Stimulated activated CD4-positive, alpha-beta T cell treated with anti-CD3 and anti-CD28 coated beads, TNF-alpha, amount 100 ng/mL, for 1 hour (primary cell): ENCODE measurements around the gene ZBTB7C.

Experiments used
- DNase-seq, 3 donors: peaks; one replicate each; pipeline ENCODE4 v3.0.0-alpha.2; 2020; ENCODE audit warnings: low read depth in 3 of 3, low spot score in 1 of 3

The ZBTB7C gene

GRCh38 chr18:48199399-48199798, 209.8 kb downstream of the ZBTB7C start:
- DNase-seq: no peak

DNA sequence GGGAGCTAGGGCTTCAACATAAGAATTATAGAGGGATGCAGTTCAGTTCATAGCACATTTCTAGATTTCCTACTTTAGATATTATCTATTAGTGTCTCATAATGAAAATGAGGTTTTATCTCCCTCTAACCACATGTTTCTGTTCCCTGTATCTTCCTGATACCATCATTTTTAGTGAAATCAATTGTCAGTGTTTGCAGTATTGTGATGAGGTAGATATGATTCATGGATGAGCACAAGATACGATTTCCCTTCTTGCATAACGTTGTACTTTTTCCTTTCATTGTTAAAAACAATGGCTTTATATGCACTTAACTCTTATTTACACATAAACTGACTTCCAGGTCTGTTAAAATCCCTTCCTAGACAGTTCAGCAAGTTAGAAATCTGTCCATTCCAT, 211.4 kb downstream of the ZBTB7C start:
- no peak for DNase-seq

GRCh38 chr18:48195787-48196186, 213.4 kb downstream of the ZBTB7C start:
- no peak for DNase-seq

DNA sequence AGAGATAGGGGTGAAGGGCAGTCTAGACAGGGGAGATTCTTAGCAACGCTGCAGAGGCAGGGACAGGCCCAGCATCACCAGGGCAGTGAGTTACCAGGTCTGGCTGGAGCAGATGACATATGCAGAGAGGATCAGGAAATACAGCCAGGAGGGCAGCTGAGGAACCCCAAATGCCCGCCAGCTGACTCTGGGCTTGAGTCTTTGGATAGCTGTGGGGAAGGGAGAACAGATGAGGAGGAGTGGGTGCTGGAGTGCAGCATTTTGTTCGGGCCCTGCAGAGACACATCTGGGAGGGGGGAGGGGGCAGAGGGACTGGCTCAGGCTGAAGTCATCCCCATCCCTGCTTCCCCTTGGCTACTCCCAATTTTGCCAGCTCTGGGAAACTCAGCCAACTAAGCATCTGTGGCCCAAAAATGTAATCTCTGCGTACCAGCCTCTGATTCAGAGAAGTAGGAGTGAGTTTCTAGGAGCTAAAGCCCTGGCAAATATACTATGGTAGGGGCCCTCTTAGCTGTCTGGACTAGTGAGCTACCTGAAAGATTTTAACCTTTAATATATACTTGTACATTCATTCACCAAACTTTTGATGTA, 214.5 kb downstream of the ZBTB7C start:
- no peak for DNase-seq

DNA sequence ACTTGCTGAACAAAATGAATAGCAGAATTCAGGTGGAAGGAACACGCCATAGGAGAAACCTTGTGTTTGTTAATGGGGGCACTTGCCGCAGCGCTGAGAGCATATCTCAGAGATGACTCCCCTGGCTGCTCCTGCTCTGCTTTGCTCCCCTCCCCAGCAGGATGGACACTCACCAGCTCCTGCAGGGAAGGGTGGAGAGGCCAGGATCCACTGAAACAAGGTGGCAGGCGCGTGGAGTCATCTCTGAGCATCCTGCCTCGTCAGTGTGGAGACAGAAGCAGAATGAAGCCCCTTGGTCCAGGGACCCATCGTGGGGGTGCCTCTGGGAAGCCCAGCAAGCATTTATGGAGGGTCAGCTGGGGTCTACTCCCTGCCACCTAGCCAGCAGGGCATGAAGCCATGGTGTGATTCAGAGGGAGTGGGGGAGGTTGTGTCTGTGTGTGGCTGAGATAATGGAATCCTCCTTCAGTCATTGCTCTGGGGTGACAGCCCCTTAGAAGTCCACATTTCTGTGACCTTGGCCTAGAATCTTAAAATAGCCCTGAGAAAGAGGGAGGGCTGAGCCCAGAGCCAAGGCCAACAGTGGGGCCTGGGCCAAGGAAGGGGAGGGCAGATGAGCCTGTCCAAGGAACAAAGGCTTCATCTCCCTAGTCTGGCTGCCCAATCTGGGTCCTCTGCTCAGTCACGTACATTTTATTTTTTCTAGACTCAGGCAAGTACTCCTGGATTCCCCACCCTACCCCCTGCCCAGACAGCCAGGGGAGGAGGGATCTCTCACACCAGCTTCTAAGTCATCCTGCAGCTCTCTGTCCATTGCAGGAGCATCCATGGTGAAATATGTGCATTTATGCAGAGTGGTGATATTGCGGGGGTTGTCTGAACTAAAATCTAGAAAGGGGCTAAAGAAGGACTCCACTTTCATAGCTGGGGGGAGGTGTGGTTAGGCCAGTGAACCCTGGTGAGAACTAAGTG, 215.4 kb downstream of the ZBTB7C start:
- DNase-seq: no peak

- no peak for DNase-seq
Observed at GRCh38 chr18:48192542-48192941, 216.6 kb downstream of the ZBTB7C start.

DNA sequence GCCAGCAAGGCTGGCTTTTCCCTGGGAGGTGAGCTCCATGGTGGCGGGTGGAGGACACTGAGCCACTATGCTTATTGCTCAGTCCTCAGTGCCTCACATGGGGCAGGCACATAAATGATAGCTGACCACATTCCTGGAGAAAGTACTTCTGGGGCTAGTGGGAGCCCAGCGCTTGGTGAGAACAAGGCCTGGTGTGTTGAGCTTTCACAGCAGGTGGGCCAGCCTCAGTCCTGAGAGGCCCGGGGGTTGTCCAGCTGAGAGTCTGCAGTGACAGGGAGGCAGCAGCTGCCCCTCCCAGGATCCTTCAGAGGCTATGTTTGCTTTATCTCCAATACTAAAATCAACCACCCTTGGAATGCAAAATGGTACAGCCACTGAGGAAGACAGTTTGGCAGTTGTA, 217.7 kb downstream of the ZBTB7C start:
- no peak for DNase-seq

GRCh38 chr18:48190994-48191393, 218.2 kb downstream of the ZBTB7C start:
- DNase-seq: no peak

GRCh38 chr18:48188609-48189008, 220.6 kb downstream of the ZBTB7C start:
- DNase-seq: no peak

GRCh38 chr18:48186861-48187260, 222.3 kb downstream of the ZBTB7C start:
- DNase-seq: no peak

- DNase-seq: no peak
Observed at GRCh38 chr18:48186131-48186766, 222.9 kb downstream of the ZBTB7C start.

DNA sequence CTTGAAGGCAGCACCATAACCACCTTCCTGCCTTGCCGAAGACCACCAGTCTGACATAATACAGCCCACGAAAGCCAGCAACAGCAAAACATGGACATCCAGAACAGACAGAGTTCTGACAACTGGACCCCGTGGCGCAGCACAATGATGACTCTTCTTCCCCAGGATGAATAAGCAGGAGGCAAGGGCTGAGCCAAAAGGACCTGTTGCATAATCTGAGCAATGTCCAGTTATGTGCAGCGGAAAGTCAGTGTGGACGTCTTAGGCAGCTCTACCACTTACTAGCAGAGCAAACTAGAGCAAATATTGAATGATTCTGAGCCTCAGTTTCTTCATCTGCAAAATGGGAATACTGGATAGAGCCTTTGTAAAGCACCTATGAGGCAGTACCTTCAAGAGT, 225.1 kb downstream of the ZBTB7C start:
- DNase-seq: no peak

DNA sequence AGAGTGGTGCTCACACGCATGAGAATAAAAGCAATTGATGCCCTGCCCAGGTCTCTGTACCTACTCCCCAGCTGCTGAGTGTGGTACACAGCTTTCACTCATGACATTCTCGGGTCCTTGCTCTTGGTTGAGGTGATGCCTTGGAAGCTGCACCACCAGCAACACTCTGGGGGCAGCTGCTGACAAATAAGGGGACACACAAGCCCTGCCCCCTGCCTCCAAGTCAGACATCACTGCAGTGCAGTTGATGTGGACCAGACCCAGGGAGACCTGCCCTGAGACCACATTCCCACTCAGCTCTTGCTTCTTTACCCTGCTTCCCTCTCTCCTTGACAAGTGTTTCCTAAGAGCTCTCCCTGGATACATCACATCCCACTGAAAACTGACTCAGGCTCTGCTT, 225.6 kb downstream of the ZBTB7C start:
- no peak for DNase-seq

GRCh38 chr18:48182779-48183178, 226.4 kb downstream of the ZBTB7C start:
- no peak for DNase-seq

DNA sequence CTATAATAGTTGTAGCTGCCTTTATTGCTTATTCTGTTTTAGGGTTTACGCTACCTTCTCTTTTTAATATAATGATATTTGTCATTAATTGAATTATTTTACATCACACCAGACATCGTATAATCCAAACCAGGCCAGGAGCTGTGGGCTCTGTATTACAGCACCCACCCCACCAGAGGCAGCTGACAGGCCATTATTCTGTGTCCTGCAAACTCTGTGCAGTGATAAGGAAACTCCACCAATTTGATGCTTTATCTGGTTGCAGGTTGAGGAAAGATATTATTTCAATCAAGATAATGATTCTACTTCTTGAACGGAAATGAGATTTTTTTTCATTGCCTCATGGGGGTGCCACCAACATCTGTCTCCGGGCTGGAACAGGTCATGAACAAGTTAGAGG, 227.3 kb downstream of the ZBTB7C start:
- DNase-seq: no peak

DNA sequence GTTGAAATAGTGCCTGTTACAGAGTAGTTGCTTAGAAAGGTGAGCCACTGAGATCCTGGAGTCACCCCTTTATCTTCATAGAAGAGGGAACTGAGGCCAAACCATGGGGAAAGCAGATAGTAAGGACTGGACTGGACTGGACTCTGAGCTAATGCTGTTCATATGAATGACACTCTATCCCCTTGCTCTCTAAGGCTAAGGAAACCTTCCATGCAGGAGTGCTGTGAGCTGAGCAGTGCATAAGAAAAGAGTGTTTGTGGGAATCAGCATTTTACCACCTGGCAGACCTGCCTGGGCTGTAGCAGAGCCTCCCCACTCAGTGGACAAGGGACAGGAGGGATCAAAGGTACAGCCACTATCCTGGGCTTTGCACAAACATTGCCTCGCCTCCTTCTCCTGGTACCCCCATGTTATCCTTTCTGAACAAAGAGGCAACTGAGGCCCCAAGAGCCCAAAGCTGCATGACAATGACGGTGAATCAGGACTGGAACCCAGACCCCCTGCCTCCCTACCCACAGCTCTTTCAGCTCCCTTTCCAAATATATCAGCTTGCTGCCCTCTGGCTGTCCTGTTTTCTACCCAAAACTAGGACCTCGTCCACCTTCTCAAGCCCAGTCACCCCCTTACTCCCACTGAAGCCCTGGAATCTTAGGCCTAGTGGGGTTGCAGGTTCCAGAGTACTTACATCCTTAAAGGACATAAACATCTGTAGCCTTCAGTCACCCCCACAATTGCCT, 227.9 kb downstream of the ZBTB7C start:
- DNase-seq: no peak

DNA sequence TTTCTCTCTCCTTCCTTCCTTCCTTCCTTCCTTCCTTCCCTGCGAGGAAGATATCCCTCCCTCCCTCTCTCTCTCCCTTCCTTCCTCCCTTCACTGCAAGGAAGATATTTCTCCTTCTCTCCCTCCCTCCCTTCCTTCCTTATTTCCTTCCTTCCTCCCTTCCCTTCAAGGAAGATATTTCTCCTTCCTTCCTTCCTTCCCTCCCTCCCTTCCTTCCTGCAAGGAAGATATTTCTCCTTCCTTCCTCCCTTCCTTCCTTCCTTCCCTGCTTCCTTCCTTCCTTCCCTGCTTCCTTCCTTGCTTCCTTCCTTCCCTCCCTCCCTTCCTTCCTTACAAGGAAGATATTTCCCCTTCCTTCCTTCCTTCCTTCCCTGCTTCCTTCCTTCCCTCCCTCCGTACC, 229.5 kb downstream of the ZBTB7C start:
- no peak for DNase-seq

DNA sequence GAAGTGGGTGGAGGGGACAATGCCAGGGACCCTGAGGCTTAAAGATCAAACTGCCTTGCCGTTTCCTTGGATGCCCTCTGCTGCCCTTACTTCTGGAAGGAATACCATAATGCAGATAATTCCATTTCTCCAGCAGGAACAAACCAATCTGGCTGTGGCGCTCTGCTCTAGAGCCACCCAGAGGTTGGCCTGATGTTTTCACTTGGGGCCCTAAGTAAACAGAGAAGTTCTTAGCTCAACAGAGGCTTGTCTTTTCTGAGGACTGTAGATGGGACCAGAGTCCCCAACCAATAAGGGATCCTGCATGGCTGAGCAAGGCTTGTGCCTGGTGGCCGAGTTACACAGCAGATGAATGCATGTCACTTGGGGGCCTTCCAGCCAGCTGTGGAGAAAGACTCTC, 230.2 kb downstream of the ZBTB7C start:
- no peak for DNase-seq

GRCh38 chr18:48176909-48177308, 232.3 kb downstream of the ZBTB7C start:
- DNase-seq: no peak

- DNase-seq: no peak
Observed at GRCh38 chr18:48173557-48173956, 235.6 kb downstream of the ZBTB7C start.

GRCh38 chr18:48172226-48173006, 236.8 kb downstream of the ZBTB7C start:
- no peak for DNase-seq
